Mesendoderm (in vitro differentiated cells): ENCODE measurements around the gene HMGCS2.

Source experiments
- DNase-seq: peaks from one replicate; pipeline ENCODE4 v3.0.0; 2013
- H2AK5ac ChIP-seq: 2 replicates; pipeline ENCODE4 v1.6.1; 2013; ENCODE audit warnings: low read length, inconsistent platforms
- H2BK120ac ChIP-seq: 2 replicates; pipeline ENCODE4 v1.6.1; 2013; ENCODE audit warnings: low read depth, mild to moderate bottlenecking, low read length, moderate library complexity, mixed read lengths
- H2BK15ac ChIP-seq: replicated peaks from 2 replicates; pipeline ENCODE4 v1.6.1; 2013; ENCODE audit warnings: low read depth, mild to moderate bottlenecking, moderate library complexity
- H2BK5ac ChIP-seq: 2 replicates; pipeline ENCODE4 v1.6.1; 2013; ENCODE audit warnings: low read length, inconsistent platforms
- H3K18ac ChIP-seq: 2 replicates; pipeline ENCODE4 v1.6.1; 2013; ENCODE audit warnings: mild to moderate bottlenecking, low read length, mixed read lengths
- H3K23ac ChIP-seq: one replicate; pipeline ENCODE4 v1.6.1; 2013; ENCODE audit warnings: low read length
- H3K27ac ChIP-seq: 2 replicates; pipeline ENCODE4 v1.5.1; 2013; ENCODE audit warnings: low read depth, mild to moderate bottlenecking, inconsistent platforms, low read length, moderate library complexity
- H3K27me3 ChIP-seq: 2 replicates; pipeline ENCODE4 v1.6.1; 2013; ENCODE audit warnings: low read length, control low read depth, mild to moderate bottlenecking, inconsistent platforms; ENCODE audit not compliant: insufficient read depth, poor library complexity
- H3K36me3 ChIP-seq: 2 replicates; pipeline ENCODE4 v1.6.1; 2013; ENCODE audit warnings: low read length, inconsistent platforms; ENCODE audit not compliant: control insufficient read depth, insufficient read depth
- H3K4ac ChIP-seq: one replicate; pipeline ENCODE4 v1.6.1; 2013; ENCODE audit warnings: low read depth, mild to moderate bottlenecking, low read length, moderate library complexity
- H3K4me1 ChIP-seq: 2 replicates; pipeline ENCODE4 v1.6.1; 2013; ENCODE audit warnings: low read depth, low read length, inconsistent platforms; ENCODE audit not compliant: control insufficient read depth
- H3K4me2 ChIP-seq: 2 replicates; pipeline ENCODE4 v1.6.1; 2013; ENCODE audit warnings: low read length
- H3K4me3 ChIP-seq: 2 replicates; pipeline ENCODE4 v1.5.1; 2013; ENCODE audit warnings: mild to moderate bottlenecking, low read length
- H3K56ac ChIP-seq: one replicate; pipeline ENCODE4 v1.6.1; 2013; ENCODE audit warnings: low read length
- H3K79me1 ChIP-seq: 2 replicates; pipeline ENCODE4 v1.6.1; 2013; ENCODE audit warnings: low read length, inconsistent platforms
- H3K79me2 ChIP-seq: 2 replicates; pipeline ENCODE4 v1.6.1; 2013; ENCODE audit warnings: mild to moderate bottlenecking, low read length; ENCODE audit not compliant: control insufficient read depth, insufficient read depth
- H3K9ac ChIP-seq: 2 replicates; pipeline ENCODE4 v1.6.1; 2013; ENCODE audit warnings: low read length, inconsistent platforms
- H4K5ac ChIP-seq: one replicate; pipeline ENCODE4 v1.6.1; 2013; ENCODE audit warnings: low read length
- H4K8ac ChIP-seq: one replicate; pipeline ENCODE4 v1.6.1; 2013; ENCODE audit warnings: low read depth, mild to moderate bottlenecking, control low read depth, low read length, moderate library complexity
- WGBS: extraction: QIAGEN DNeasy Blood & Tissue Kit; methylation state at CpG from one replicate; pipeline ENCODE4 v1.1.7; 2013; ENCODE audit warnings: low lambda C conversion rate, missing lambda C conversion rate; ENCODE audit not compliant: insufficient coverage; ENCODE audit errors: extremely low coverage; 5-methylcytosine and 5-hydroxymethylcytosine counted together

Gene HMGCS2

DNA sequence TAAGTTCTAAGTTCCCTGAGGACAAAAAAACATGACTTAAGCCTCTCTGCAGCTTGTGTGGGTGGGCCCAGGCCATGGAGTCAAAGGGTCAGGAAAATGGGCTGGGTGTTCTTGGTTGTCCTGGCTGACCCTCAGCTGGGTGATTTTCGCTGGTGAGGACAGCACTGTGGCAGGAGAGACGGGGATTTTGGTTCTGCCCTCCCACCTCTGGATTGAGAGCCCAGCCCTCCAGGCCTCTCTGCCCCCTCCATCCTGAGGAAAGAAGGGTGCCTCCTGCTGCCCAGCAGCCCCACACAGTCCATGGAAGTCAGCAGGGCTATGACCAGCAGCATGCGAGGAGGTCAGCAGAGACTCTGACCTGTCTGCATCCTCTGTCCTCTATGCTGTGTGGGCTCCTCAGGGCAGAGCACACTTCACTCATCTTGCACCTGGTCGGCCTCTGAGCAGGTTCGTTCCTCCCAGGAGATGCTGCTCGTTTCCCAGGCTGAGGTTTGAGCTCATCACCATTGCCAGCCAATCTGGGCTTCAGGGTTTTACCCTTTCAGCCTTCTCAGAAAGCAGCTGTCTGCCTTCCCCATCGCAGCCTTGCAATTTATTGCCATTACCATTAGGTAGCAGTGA, 30.5 kb downstream of the HMGCS2 start:
- Histone ChIP-seq H2AK5ac (no peak overlapping the region), H3K36me3 (peaks cover 51% of the 10 kb centered on the region), H4K8ac (no peak overlapping the region), H2BK15ac (no peak overlapping the region), H3K4me3 (no peak overlapping the region), H3K4me1 (no peaks in the 10 kb centered on the region), H3K18ac (no peak overlapping the region), H4K5ac (no peak overlapping the region), H3K27me3 (no peaks in the 10 kb centered on the region), H3K27ac (no peak overlapping the region), H3K9ac (no peak overlapping the region), H3K79me2 (no peaks in the 10 kb centered on the region), H3K56ac (no peak overlapping the region), H3K79me1 (peaks cover 8% of the 10 kb centered on the region), H2BK5ac (no peak overlapping the region), H2BK120ac (no peak overlapping the region), H3K4ac (no peak overlapping the region), H3K4me2 (no peak overlapping the region), H3K23ac (no peak overlapping the region)
- no CpG with 5 or more reads among the region's 7 CpGs for WGBS
- no peak for DNase-seq

- no peak overlapping the region for H2BK15ac ChIP-seq
- H3K9ac ChIP-seq: no peak overlapping the region
- no peaks in the 10 kb centered on the region for H3K4me1 ChIP-seq
- no peak overlapping the region for H3K56ac ChIP-seq
- H3K4me3 ChIP-seq: no peak overlapping the region
- H2AK5ac ChIP-seq: no peak overlapping the region
- H3K4me2 ChIP-seq: no peak overlapping the region
- no peak overlapping the region for H4K8ac ChIP-seq
- no peak overlapping the region for H3K27ac ChIP-seq
- DNase-seq: no peak
- no peak overlapping the region for H3K23ac ChIP-seq
- no peak overlapping the region for H3K4ac ChIP-seq
- H3K18ac ChIP-seq: no peak overlapping the region
- peaks cover 10% of the 10 kb centered on the region for H3K79me1 ChIP-seq
- H4K5ac ChIP-seq: no peak overlapping the region
- H3K36me3 ChIP-seq: peaks cover 46% of the 10 kb centered on the region
- H3K79me2 ChIP-seq: no peaks in the 10 kb centered on the region
- no peaks in the 10 kb centered on the region for H3K27me3 ChIP-seq
- H2BK5ac ChIP-seq: no peak overlapping the region
- WGBS: no CpG with 5 or more reads among the region's 16 CpGs
- H2BK120ac ChIP-seq: no peak overlapping the region
These were observed 31.5 kb downstream of the HMGCS2 start for GRCh38 chr1:119737040-119737682.

- Histone ChIP-seq H2AK5ac (no peak overlapping the region), H3K27ac (no peak overlapping the region), H3K56ac (no peak overlapping the region), H4K8ac (no peak overlapping the region), H3K4me1 (no peaks in the 10 kb centered on the region), H2BK120ac (no peak overlapping the region), H3K4me2 (no peak overlapping the region), H3K18ac (no peak overlapping the region), H3K27me3 (no peaks in the 10 kb centered on the region), H3K23ac (no peak overlapping the region), H2BK5ac (no peak overlapping the region), H3K79me1 (peaks cover 10% of the 10 kb centered on the region), H4K5ac (no peak overlapping the region), H3K9ac (no peak overlapping the region), H3K4me3 (no peak overlapping the region), H3K36me3 (peaks cover 41% of the 10 kb centered on the region), H3K79me2 (no peaks in the 10 kb centered on the region), H2BK15ac (no peak overlapping the region), H3K4ac (no peak overlapping the region)
- no CpG with 5 or more reads among the region's 2 CpGs for WGBS
- DNase-seq: no peak
These were observed 32.1 kb downstream of the HMGCS2 start for GRCh38 chr1:119736649-119737039.

DNA sequence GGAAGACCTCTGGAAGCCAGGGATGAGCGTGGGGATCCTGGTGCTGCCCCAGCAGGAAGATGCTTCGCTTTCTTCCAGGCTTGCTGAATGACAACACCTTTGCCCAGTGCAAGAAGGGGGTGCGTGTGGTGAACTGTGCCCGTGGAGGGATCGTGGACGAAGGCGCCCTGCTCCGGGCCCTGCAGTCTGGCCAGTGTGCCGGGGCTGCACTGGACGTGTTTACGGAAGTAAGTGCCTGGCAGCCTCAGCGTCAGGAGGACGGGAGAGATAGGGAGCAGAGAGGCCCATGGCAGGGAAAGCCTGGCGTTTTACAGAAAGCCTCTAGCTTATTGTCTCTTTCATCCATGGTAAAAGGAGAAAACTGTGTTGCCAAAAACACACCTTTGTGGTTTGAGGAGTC, 33.5 kb downstream of the HMGCS2 start:
- Histone ChIP-seq H3K9ac (no peak overlapping the region), H3K4me3 (no peak overlapping the region), H3K27ac (no peak overlapping the region), H3K18ac (no peak overlapping the region), H3K4me1 (no peaks in the 10 kb centered on the region), H3K23ac (no peak overlapping the region), H3K79me1 (peaks cover 20% of the 10 kb centered on the region), H3K36me3 (peaks cover 48% of the 10 kb centered on the region), H3K56ac (no peak overlapping the region), H3K4me2 (no peak overlapping the region), H2BK15ac (no peak overlapping the region), H2BK5ac (no peak overlapping the region), H2BK120ac (no peak overlapping the region), H4K5ac (no peak overlapping the region), H2AK5ac (no peak overlapping the region), H4K8ac (no peak overlapping the region), H3K79me2 (no peaks in the 10 kb centered on the region), H3K4ac (no peak overlapping the region), H3K27me3 (no peaks in the 10 kb centered on the region)
- no CpG with 5 or more reads among the region's 14 CpGs for WGBS
- no peak for DNase-seq

DNA sequence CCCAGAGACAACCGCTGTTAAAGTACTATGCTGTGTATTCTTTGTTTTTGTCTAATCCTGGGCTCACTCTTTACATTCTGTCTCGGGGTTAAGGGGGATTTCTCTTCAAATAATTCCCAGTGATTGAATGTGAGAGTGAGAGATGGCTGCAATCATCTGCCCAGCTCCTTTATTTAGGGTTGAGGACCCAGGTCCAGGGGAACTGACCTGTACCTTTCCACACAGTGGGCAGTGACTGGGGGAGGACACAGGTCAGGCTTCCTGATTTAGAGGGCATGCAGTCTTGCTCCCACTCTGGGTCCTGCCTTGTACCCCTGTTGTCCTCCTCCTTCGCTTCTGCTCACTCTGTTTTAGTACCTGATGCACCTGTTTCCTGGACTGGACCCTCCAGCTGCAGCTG, 35.0 kb downstream of the HMGCS2 start:
- Histone ChIP-seq H3K9ac (no peak overlapping the region), H3K18ac (no peak overlapping the region), H4K8ac (no peak overlapping the region), H3K4me1 (no peaks in the 10 kb centered on the region), H3K79me2 (no peaks in the 10 kb centered on the region), H3K27ac (no peak overlapping the region), H3K36me3 (peaks cover 46% of the 10 kb centered on the region), H3K4me3 (no peak overlapping the region), H2AK5ac (no peak overlapping the region), H3K4me2 (no peak overlapping the region), H3K56ac (no peak overlapping the region), H2BK120ac (no peak overlapping the region), H2BK5ac (no peak overlapping the region), H3K79me1 (peaks cover 23% of the 10 kb centered on the region), H2BK15ac (no peak overlapping the region), H4K5ac (no peak overlapping the region), H3K27me3 (no peaks in the 10 kb centered on the region), H3K4ac (no peak overlapping the region), H3K23ac (no peak overlapping the region)
- WGBS: no CpG with 5 or more reads among the region's 3 CpGs
- DNase-seq: no peak
